Peyer's patch (tissue), 4 donors: ENCODE data around the gene UCKL1.

Experiments used
- CTCF ChIP-seq, 6 experiments: fragments of 450-650 bp in 4 of 6; fragments of 200-600 bp in 2 of 6; sonication (generic) in 1 of 6; IDR thresholded peaks; one replicate each; pipeline ENCODE4 v1.5.1; 2017 to 2019; ENCODE audit warnings: antibody characterized with exemption in 6 of 6, mild to moderate bottlenecking in 3 of 6, moderate library complexity in 1 of 6
- POLR2A ChIP-seq, 2 donors: fragments of 450-650 bp; IDR thresholded peaks; one replicate each; pipeline ENCODE4 v1.5.1; 2017; ENCODE audit warnings: antibody characterized with exemption in 2 of 2, mild to moderate bottlenecking in 2 of 2, moderate library complexity in 2 of 2

DNA sequence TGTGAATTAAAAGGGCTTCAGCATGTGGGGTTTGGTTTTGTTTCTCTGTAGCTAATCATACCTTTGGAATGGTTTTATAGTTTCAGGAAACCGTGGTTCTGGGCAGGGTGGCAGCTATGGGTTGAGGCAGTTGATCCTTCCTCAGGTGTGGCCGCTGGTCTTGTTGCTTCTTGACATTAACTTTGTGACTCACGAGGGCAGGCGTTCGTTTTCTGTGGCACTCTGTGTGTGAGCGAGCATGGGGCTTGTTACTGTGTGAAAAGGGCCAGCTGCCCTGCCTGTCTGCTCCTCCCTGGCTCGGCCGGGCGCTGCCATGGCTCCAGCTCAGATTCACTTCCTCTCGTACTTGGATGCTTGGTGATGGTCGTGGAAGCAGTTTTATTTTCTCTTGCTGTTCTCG lies 45.0 kb downstream of the UCKL1 start:
- TF ChIP-seq CTCF (IDR thresholded peaks at IDR 0.05) (no peak), POLR2A (IDR thresholded peaks at IDR 0.05) (peak in 1 of 2 donors; percentile 70)
